Adrenal gland (tissue), 12 donors: ENCODE measurements around the gene TCTA. TPM values are rescaled to one million over a fixed set of nuclear protein-coding genes. Genes with fewer than 3 reads are reported as not detected.

ENCODE experiments used
- DNase-seq, 7 donors: peaks; one replicate each; pipeline ENCODE4 v3.0.0-alpha.2; 2019 to 2020
- H3K27ac ChIP-seq, 5 donors: fragments of 200-600 bp; sonication (generic) in 4 of 5; 1 replicate in 3 of 5; 2 replicates in 2 of 5; pipeline versions ENCODE4 v1.5.1 to v1.8.0; 2016 to 2020; ENCODE audit warnings: mild to moderate bottlenecking in 1 of 5
- H3K27me3 ChIP-seq: fragments of 200-600 bp; 2 replicates; pipeline ENCODE4 v1.8.0; 2021
- H3K36me3 ChIP-seq, 2 donors: fragments of 200-600 bp; replicated peaks in 1 of 2; 1 replicate in 1 of 2; 2 replicates in 1 of 2; pipeline versions ENCODE4 v1.5.1 to v1.8.0; 2018 to 2022
- H3K4me1 ChIP-seq, 2 donors: fragments of 200-600 bp; replicated peaks in 1 of 2; 1 replicate in 1 of 2; 2 replicates in 1 of 2; pipeline versions ENCODE4 v1.5.1 to v1.8.0; 2018 to 2021
- H3K4me3 ChIP-seq, 4 donors: fragments of 200-600 bp; sonication (generic) in 3 of 4; one replicate each; pipeline ENCODE4 v1.5.1; 2016 to 2018
- H3K9me3 ChIP-seq, 3 donors: fragments of 200-600 bp; sonication (generic) in 1 of 3; replicated peaks in 1 of 3; 1 replicate in 2 of 3; 2 replicates in 1 of 3; pipeline versions ENCODE4 v1.5.1 to v1.8.0; 2016 to 2021
- CTCF ChIP-seq, 6 experiments: fragments of 450-650 bp in 4 of 6; fragments of 200-600 bp in 2 of 6; sonication (generic) in 1 of 6; IDR thresholded peaks; 1 replicate in 5 of 6; 2 replicates in 1 of 6; pipeline versions ENCODE4 v1.5.1 to v1.8.0; 2016 to 2021; ENCODE audit warnings: antibody characterized with exemption in 6 of 6, mild to moderate bottlenecking in 2 of 6, moderate library complexity in 1 of 6
- POLR2A ChIP-seq, 2 donors: fragments of 450-650 bp; IDR thresholded peaks; one replicate each; pipeline ENCODE4 v1.6.1; 2017; ENCODE audit warnings: antibody characterized with exemption in 2 of 2, mild to moderate bottlenecking in 2 of 2, moderate library complexity in 1 of 2
- WGBS, 4 donors: extraction: QIAGEN DNeasy Blood & Tissue Kit in 2 of 4; methylation state at CpG; one replicate each; pipeline versions ENCODE4 v1.1.5 to v1.1.7; 2013 to 2017; 5-methylcytosine and 5-hydroxymethylcytosine counted together
- intact Hi-C, 2 donors: fragments of 100-400 bp; cut with DNase I; formaldehyde crosslinking; loops; one replicate each; pipeline versions ENCODE4 v1.14.1 to v1.15.0; 2022 to 2023
- polyA plus RNA-seq, 3 donors: library from polyadenylated mRNA; stranded (reverse); fragments of 200-250 nt in 2 of 3; fragments of 350-450 nt in 1 of 3; fragmentation: Illumina TruSeq in 1 of 3; extraction: RNeasy Lipid Tissue Mini Kit (QIAGEN cat#74804) in 1 of 3; gene quantifications; one replicate each; pipeline ENCODE4 v1.2.3, GENCODE V29; 2013 to 2014
- total RNA-seq, 9 donors: library from RNA; depleted of rRNA in 4 of 9; stranded (reverse); fragments of >200 nt in 4 of 9; fragments of 120-200 nt in 1 of 9; fragmentation: NEBNext Ultra II Directional in 1 of 9; extraction: Animal tissue kit (Norgen Biotek cat#: 25700) in 1 of 9; gene quantifications; one replicate each; pipeline versions ENCODE4 v1.1.0 to v1.2.4, GENCODE V29; 2013 to 2023
- donor health status: healthy with polysubstance abuse.
- donor health status: Bipolar disorder and iron deficiency.
- donor health status: DM: yes; HTN: yes; CAD: no.
- donor health status: DM: no; HTN: no; CAD: no.
- donor health status: DM: no; HTN: no; CAD: no.
- donor health status: DM: yes; HTN: yes; CAD: no.

Gene TCTA
- total and polyA plus RNA-seq, 12 donors, result 26.9 to 116 (median 44.7) TPM

GRCh38 chr3:49460956-49461355, 48.7 kb downstream of the TCTA start:
- H3K36me3 ChIP-seq, result no peaks in the 10 kb centered on the region
- H3K9me3 ChIP-seq, result no peaks in the 10 kb centered on the region
- peak overlapping the region in 1 of 5 donors; percentile 61 for H3K27ac ChIP-seq
- DNase-seq, result no peak
- peaks cover 13 to 19% of the 10 kb centered on the region in 2 donors for H3K4me1 ChIP-seq
- H3K4me3 ChIP-seq, result no peak overlapping the region
- no peaks in the 10 kb centered on the region for H3K27me3 ChIP-seq
- intact Hi-C loops, result no loop called here
- WGBS, 4 donors, result 80 to 100% (median 90%) methylated on average over 3 to 4 of the region's 4 CpGs
- TF ChIP-seq POLR2A (IDR thresholded peaks at IDR 0.05) (no peak), CTCF (IDR thresholded peaks at IDR 0.05) (no peak)

GRCh38 chr3:49461443-49462171, 49.4 kb downstream of the TCTA start:
- intact Hi-C loops, result no loop called here
- Histone ChIP-seq H3K36me3 (no peaks in the 10 kb centered on the region), H3K4me3 (no peak overlapping the region), H3K27ac (peak overlapping the region in 3 of 5 donors; percentile 30 to 61 (median 32)), H3K9me3 (no peaks in the 10 kb centered on the region), H3K4me1 (peaks cover 14 to 23% of the 10 kb centered on the region in 2 donors), H3K27me3 (no peaks in the 10 kb centered on the region)
- WGBS, 4 donors, result 41 to 50% (median 47%) methylated on average over 1 of the region's 1 CpG
- TF ChIP-seq CTCF (IDR thresholded peaks at IDR 0.05), result no peak
- TF ChIP-seq POLR2A (IDR thresholded peaks at IDR 0.05), result no peak
- peak in 2 of 7 donors; percentile 9 to 38 for DNase-seq

GRCh38 chr3:49462222-49462621, 50.0 kb downstream of the TCTA start:
- DNase-seq, result peak in 1 of 7 donors; percentile 40
- no peaks in the 10 kb centered on the region for H3K27me3 ChIP-seq
- no peak for TF ChIP-seq CTCF (IDR thresholded peaks at IDR 0.05)
- intact Hi-C loops, result no loop called here
- H3K27ac ChIP-seq, result peak overlapping the region in 3 of 5 donors; percentile 30 to 61 (median 32)
- WGBS, 4 donors, result 64 to 86% (median 79%) methylated on average over 3 of the region's 3 CpGs
- H3K9me3 ChIP-seq, result no peaks in the 10 kb centered on the region
- peaks cover 13 to 23% of the 10 kb centered on the region in 2 donors for H3K4me1 ChIP-seq
- no peak overlapping the region for H3K4me3 ChIP-seq
- no peaks in the 10 kb centered on the region for H3K36me3 ChIP-seq

GRCh38 chr3:49465270-49466034, 53.2 kb downstream of the TCTA start:
- 61 to 76% (median 66%) methylated on average over 15 to 18 of the region's 18 CpGs for WGBS, 4 donors
- Histone ChIP-seq H3K4me3 (no peak overlapping the region), H3K27me3 (no peaks in the 10 kb centered on the region), H3K36me3 (no peaks in the 10 kb centered on the region), H3K9me3 (no peaks in the 10 kb centered on the region), H3K4me1 (peaks cover 25 to 38% of the 10 kb centered on the region in 2 donors), H3K27ac (peak overlapping the region; percentile 54 to 89 (median 74))
- TF ChIP-seq CTCF (IDR thresholded peaks at IDR 0.05) (no peak), POLR2A (IDR thresholded peaks at IDR 0.05) (no peak)
- intact Hi-C loops, result no loop called here
- peak in 6 of 7 donors; percentile 65 to 79 (median 76) for DNase-seq
